ENCODE results near the gene TNK2.

TNK2 gene

GRCh38 chr3:195839260-195840010 lies 68.9 kb downstream of the TNK2 start:
- Histone ChIP-seq H3K27me3 (ENCODE audit: insufficient read depth, low read length, poor library complexity, severe bottlenecking) (no peaks in the 10 kb centered on the region), H3K4me3 (ENCODE audit: low read length, poor library complexity, severe bottlenecking) (no peak overlapping the region), H3K4me1 (ENCODE audit: insufficient read depth, low read length, poor library complexity, severe bottlenecking) (no peaks in the 10 kb centered on the region), H3K9me2 (replicated peaks; ENCODE audit: low read depth, low read length) (no peaks in the 10 kb centered on the region), H2AFZ (ENCODE audit: low read length) (no peak overlapping the region), H3K36me3 (ENCODE audit: insufficient read depth, low read length) (no peaks in the 10 kb centered on the region), H3K4me2 (ENCODE audit: low read depth, low read length, poor library complexity, severe bottlenecking) (no peak overlapping the region), H3F3A (ENCODE audit: low read depth) (no peaks in the 10 kb centered on the region), H3K79me2 (ENCODE audit: insufficient read depth, low read length) (no peaks in the 10 kb centered on the region), H3K9me3 (ENCODE audit: insufficient read depth, low read depth, low read length) (no peaks in the 10 kb centered on the region), H3K9ac (ENCODE audit: low read depth, low read length, poor library complexity, severe bottlenecking) (no peak overlapping the region), H4K20me1 (ENCODE audit: insufficient read depth, low read length, poor library complexity, severe bottlenecking) (no peaks in the 10 kb centered on the region)
- TF ChIP-seq CTCF (conservative IDR thresholded peaks at IDR 0.05; ENCODE audit: low read length), result no peak
- TF ChIP-seq EZH2phosphoT487 (IDR thresholded peaks at IDR 0.05; ENCODE audit: borderline replicate concordance), result no peak

- Histone ChIP-seq H3K4me1 (ENCODE audit: insufficient read depth, low read length, poor library complexity, severe bottlenecking) (no peaks in the 10 kb centered on the region), H3K36me3 (ENCODE audit: insufficient read depth, low read length) (no peaks in the 10 kb centered on the region), H4K20me1 (ENCODE audit: insufficient read depth, low read length, poor library complexity, severe bottlenecking) (no peaks in the 10 kb centered on the region), H3K79me2 (ENCODE audit: insufficient read depth, low read length) (no peaks in the 10 kb centered on the region), H3K4me2 (ENCODE audit: low read depth, low read length, poor library complexity, severe bottlenecking) (no peak overlapping the region), H2AFZ (ENCODE audit: low read length) (no peak overlapping the region), H3K27me3 (ENCODE audit: insufficient read depth, low read length, poor library complexity, severe bottlenecking) (no peaks in the 10 kb centered on the region), H3K4me3 (ENCODE audit: low read length, poor library complexity, severe bottlenecking) (no peak overlapping the region), H3K9me3 (ENCODE audit: insufficient read depth, low read depth, low read length) (no peaks in the 10 kb centered on the region), H3K9me2 (replicated peaks; ENCODE audit: low read depth, low read length) (no peaks in the 10 kb centered on the region), H3F3A (ENCODE audit: low read depth) (no peaks in the 10 kb centered on the region), H3K9ac (ENCODE audit: low read depth, low read length, poor library complexity, severe bottlenecking) (no peak overlapping the region)
- TF ChIP-seq EZH2phosphoT487 (IDR thresholded peaks at IDR 0.05; ENCODE audit: borderline replicate concordance) (no peak), CTCF (conservative IDR thresholded peaks at IDR 0.05; ENCODE audit: low read length) (no peak)
These were observed 69.6 kb downstream of the TNK2 start for GRCh38 chr3:195838714-195839113.

GRCh38 chr3:195836476-195837135 lies 71.7 kb downstream of the TNK2 start:
- no peak overlapping the region for H2AFZ ChIP-seq (ENCODE audit: low read length)
- H3K36me3 ChIP-seq (ENCODE audit: insufficient read depth, low read length), result no peaks in the 10 kb centered on the region
- no peak overlapping the region for H3K4me3 ChIP-seq (ENCODE audit: low read length, poor library complexity, severe bottlenecking)
- no peaks in the 10 kb centered on the region for H3K27me3 ChIP-seq (ENCODE audit: insufficient read depth, low read length, poor library complexity, severe bottlenecking)
- H3K4me2 ChIP-seq (ENCODE audit: low read depth, low read length, poor library complexity, severe bottlenecking), result no peak overlapping the region
- TF ChIP-seq CTCF (conservative IDR thresholded peaks at IDR 0.05; ENCODE audit: low read length), result no peak
- no peak for TF ChIP-seq EZH2phosphoT487 (IDR thresholded peaks at IDR 0.05; ENCODE audit: borderline replicate concordance)
- no peaks in the 10 kb centered on the region for H3F3A ChIP-seq (ENCODE audit: low read depth)
- H3K9me3 ChIP-seq (ENCODE audit: insufficient read depth, low read depth, low read length), result no peaks in the 10 kb centered on the region
- H4K20me1 ChIP-seq (ENCODE audit: insufficient read depth, low read length, poor library complexity, severe bottlenecking), result no peaks in the 10 kb centered on the region
- no peaks in the 10 kb centered on the region for H3K4me1 ChIP-seq (ENCODE audit: insufficient read depth, low read length, poor library complexity, severe bottlenecking)
- H3K79me2 ChIP-seq (ENCODE audit: insufficient read depth, low read length), result no peaks in the 10 kb centered on the region
- no peaks in the 10 kb centered on the region for H3K9me2 ChIP-seq (replicated peaks; ENCODE audit: low read depth, low read length)
- H3K9ac ChIP-seq (ENCODE audit: low read depth, low read length, poor library complexity, severe bottlenecking), result no peak overlapping the region
